ENCODE data around the gene CLIC5.

DNA sequence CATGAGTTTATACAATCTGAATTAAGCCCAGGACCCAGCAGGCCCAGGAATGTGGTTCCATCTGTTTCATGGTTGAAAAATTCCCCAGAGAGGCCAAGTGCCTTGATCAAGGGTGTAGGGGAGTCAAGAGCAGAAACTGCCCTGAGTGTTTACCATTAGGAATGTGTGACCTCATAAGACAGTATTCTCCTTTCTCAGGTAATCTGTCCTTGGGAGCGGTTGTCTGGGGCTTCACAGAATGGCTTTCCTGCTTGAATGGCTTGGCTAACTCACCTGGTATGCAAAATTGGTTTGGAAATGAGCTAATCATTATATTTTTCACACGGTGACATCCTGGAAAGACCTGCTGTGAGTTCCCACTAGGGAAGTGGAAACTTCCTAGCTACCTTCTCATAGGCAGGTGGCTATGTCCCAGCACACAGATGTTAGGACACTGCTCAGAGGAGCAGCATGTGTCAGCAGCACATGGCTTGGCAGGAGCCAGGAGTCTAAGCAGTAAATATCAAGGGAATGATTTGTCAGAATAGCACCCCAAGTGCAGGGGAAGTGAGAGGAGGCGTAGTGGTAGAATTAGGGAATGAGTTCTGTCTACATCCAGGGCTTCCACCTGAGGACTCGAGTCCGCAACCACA is 17.7 kb downstream of the CLIC5 start:
- TF ChIP-seq EZH2 (IDR thresholded peaks at IDR 0.05; ENCODE audit: borderline replicate concordance, low read length), result no peak
- TF ChIP-seq, protein P1, sequence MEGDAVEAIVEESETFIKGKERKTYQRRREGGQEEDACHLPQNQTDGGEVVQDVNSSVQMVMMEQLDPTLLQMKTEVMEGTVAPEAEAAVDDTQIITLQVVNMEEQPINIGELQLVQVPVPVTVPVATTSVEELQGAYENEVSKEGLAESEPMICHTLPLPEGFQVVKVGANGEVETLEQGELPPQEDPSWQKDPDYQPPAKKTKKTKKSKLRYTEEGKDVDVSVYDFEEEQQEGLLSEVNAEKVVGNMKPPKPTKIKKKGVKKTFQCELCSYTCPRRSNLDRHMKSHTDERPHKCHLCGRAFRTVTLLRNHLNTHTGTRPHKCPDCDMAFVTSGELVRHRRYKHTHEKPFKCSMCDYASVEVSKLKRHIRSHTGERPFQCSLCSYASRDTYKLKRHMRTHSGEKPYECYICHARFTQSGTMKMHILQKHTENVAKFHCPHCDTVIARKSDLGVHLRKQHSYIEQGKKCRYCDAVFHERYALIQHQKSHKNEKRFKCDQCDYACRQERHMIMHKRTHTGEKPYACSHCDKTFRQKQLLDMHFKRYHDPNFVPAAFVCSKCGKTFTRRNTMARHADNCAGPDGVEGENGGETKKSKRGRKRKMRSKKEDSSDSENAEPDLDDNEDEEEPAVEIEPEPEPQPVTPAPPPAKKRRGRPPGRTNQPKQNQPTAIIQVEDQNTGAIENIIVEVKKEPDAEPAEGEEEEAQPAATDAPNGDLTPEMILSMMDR (conservative IDR thresholded peaks at IDR 0.05 in 1 of 2, IDR thresholded peaks at IDR 0.05 in 1 of 2; ENCODE audit: extremely low read depth in 1 of 2, insufficient read depth in 1 of 2, low read depth in 1 of 2, low read length in 2 of 2), result no peak
